ENCODE results near the gene FSHR. TPM values are rescaled to one million over a fixed set of nuclear protein-coding genes. Genes with fewer than 3 reads are reported as not detected.

The FSHR gene
- total and polyA plus RNA-seq, 7 experiments from 2014 or later, result not detected

DNA sequence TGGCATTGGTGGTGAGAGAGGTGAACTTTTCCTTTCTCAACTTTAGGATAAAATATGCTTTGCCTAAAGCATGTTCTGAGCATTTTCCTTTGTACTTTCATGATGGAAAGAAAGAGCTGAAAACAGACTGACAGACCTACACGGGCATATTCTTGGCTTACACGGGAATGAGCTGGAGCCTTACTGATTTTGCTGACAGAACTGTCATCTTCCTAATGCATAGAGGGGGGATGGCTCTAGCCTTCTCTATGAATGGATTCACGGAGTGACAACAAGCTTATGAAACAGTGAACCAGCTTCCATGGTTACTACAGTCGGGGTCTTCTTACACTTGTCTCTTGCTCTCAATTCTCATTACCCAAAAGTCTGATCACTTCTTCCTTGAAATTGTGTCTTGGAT, 32.2 kb downstream of the FSHR start:
- Histone ChIP-seq H3K9me3 (ENCODE audit: control insufficient read depth in 2 of 3, low read length in 3 of 3) (peaks cover 0 to 3% (median 0%) of the 10 kb centered on the region in 3 experiments), H3K4me3 (ENCODE audit: low read length) (no peak overlapping the region), H3K36me3 (ENCODE audit: control insufficient read depth in 2 of 3, insufficient read depth in 3 of 3, low read length in 3 of 3) (no peaks in the 10 kb centered on the region), H3K27ac (ENCODE audit: low read depth, low read length) (no peak overlapping the region), H3K27me3 (ENCODE audit: control insufficient read depth in 2 of 2, insufficient read depth in 2 of 2, low read length in 2 of 2) (no peaks in the 10 kb centered on the region), H3K4me1 (ENCODE audit: control insufficient read depth in 2 of 2, insufficient read depth in 2 of 2, low read length in 2 of 2) (no peaks in the 10 kb centered on the region)
- DNase-seq, result no peak
- ATAC-seq, result no peak
- peaks cover 0 to 5% (median 0%) of the 10 kb centered on the region in 5 donors for H3K36me3 Mint-ChIP-seq
- no peak overlapping the region for H3K4me3 Mint-ChIP-seq
- intact Hi-C loops (cut with micrococcal nuclease), result no loop called here
- H3K27me3 Mint-ChIP-seq, result no peaks in the 10 kb centered on the region
- peaks cover 0 to 13% (median 0%) of the 10 kb centered on the region in 11 donors for H3K9me3 Mint-ChIP-seq
- POLR2A ChIA-PET, result no interaction called here
- CTCF ChIA-PET, result no interaction called here
- H3K27ac Mint-ChIP-seq, result no peak overlapping the region
- H3K4me1 Mint-ChIP-seq, result no peaks in the 10 kb centered on the region

DNA sequence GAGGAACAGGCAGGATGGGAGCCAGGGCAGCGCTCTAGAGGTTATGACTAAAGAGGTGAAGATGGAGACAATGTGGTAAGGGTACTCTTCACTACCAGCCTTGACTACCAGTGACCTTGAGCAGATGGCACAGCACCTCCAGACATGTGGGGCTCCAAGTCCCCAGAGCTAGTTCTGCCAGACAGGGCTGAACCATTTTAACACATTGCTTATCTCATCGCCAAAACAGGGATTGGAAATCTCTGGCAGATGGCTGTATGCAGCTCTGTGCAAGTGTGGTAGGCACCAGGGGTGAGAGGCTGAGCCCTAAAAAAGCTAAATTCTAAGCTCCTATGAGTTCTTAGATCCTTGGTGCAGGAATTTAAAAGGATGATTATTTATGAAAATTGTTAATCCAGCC, 41.3 kb downstream of the FSHR start:
- no peak overlapping the region for H3K27ac Mint-ChIP-seq
- peaks cover 0 to 4% (median 0%) of the 10 kb centered on the region in 5 donors for H3K27me3 Mint-ChIP-seq
- intact Hi-C loops (cut with micrococcal nuclease), result no loop called here
- Histone ChIP-seq H3K27ac (ENCODE audit: low read depth, low read length) (no peak overlapping the region), H3K36me3 (ENCODE audit: control insufficient read depth in 2 of 3, insufficient read depth in 3 of 3, low read length in 3 of 3) (no peaks in the 10 kb centered on the region), H3K4me1 (ENCODE audit: control insufficient read depth in 2 of 2, insufficient read depth in 2 of 2, low read length in 2 of 2) (no peaks in the 10 kb centered on the region), H3K27me3 (ENCODE audit: control insufficient read depth in 2 of 2, insufficient read depth in 2 of 2, low read length in 2 of 2) (no peaks in the 10 kb centered on the region), H3K9me3 (ENCODE audit: control insufficient read depth in 2 of 3, low read length in 3 of 3) (no peaks in the 10 kb centered on the region), H3K4me3 (ENCODE audit: low read length) (no peak overlapping the region)
- ChIA-PET CTCF (no interaction called here), POLR2A (no interaction called here)
- no peaks in the 10 kb centered on the region for H3K4me1 Mint-ChIP-seq
- H3K36me3 Mint-ChIP-seq, result no peaks in the 10 kb centered on the region
- no peak for ATAC-seq
- DNase-seq, result no peak
- H3K4me3 Mint-ChIP-seq, result no peak overlapping the region
- peaks cover 0 to 13% (median 0%) of the 10 kb centered on the region in 11 donors for H3K9me3 Mint-ChIP-seq

DNA sequence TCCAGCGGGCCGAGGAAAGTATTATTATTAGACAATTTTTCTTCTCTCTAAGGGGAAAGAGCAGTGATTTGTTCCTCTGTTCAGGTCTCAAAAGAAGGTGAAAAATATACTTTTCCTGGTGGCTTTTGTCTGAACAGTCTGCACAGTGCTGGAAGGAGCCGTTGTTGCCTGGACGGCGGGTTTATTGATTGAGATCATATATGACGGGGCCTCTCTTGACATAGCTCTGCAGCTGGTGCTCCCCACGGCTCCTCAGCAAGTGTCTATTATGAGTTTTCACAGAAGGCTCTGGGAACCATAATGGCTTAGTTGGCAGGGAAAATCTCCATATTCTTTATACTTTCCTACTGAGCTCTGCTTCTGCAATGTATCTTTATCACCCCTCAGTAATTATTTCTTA, 42.9 kb downstream of the FSHR start:
- Mint-ChIP-seq H3K27ac (no peak overlapping the region), H3K4me3 (no peak overlapping the region), H3K36me3 (no peaks in the 10 kb centered on the region), H3K27me3 (peaks cover 0 to 4% (median 0%) of the 10 kb centered on the region in 5 donors), H3K9me3 (peaks cover 0 to 13% (median 0%) of the 10 kb centered on the region in 11 donors), H3K4me1 (no peaks in the 10 kb centered on the region)
- Histone ChIP-seq H3K9me3 (ENCODE audit: control insufficient read depth in 2 of 3, low read length in 3 of 3) (no peaks in the 10 kb centered on the region), H3K36me3 (ENCODE audit: control insufficient read depth in 2 of 3, insufficient read depth in 3 of 3, low read length in 3 of 3) (no peaks in the 10 kb centered on the region), H3K4me1 (ENCODE audit: control insufficient read depth in 2 of 2, insufficient read depth in 2 of 2, low read length in 2 of 2) (no peaks in the 10 kb centered on the region), H3K4me3 (ENCODE audit: low read length) (no peak overlapping the region), H3K27me3 (ENCODE audit: control insufficient read depth in 2 of 2, insufficient read depth in 2 of 2, low read length in 2 of 2) (no peaks in the 10 kb centered on the region), H3K27ac (ENCODE audit: low read depth, low read length) (no peak overlapping the region)
- ChIA-PET CTCF (no interaction called here), POLR2A (no interaction called here)
- ATAC-seq (no peak), DNase-seq (no peak)
- intact Hi-C loops (cut with micrococcal nuclease), result no loop called here

GRCh38 chr2:49111006-49111405, 43.3 kb downstream of the FSHR start:
- Histone ChIP-seq H3K4me3 (ENCODE audit: low read length) (no peak overlapping the region), H3K9me3 (ENCODE audit: control insufficient read depth in 2 of 3, low read length in 3 of 3) (no peaks in the 10 kb centered on the region), H3K4me1 (ENCODE audit: control insufficient read depth in 2 of 2, insufficient read depth in 2 of 2, low read length in 2 of 2) (no peaks in the 10 kb centered on the region), H3K27me3 (ENCODE audit: control insufficient read depth in 2 of 2, insufficient read depth in 2 of 2, low read length in 2 of 2) (no peaks in the 10 kb centered on the region), H3K27ac (ENCODE audit: low read depth, low read length) (no peak overlapping the region), H3K36me3 (ENCODE audit: control insufficient read depth in 2 of 3, insufficient read depth in 3 of 3, low read length in 3 of 3) (no peaks in the 10 kb centered on the region)
- no peak for ATAC-seq
- no peaks in the 10 kb centered on the region for H3K36me3 Mint-ChIP-seq
- H3K27me3 Mint-ChIP-seq, result peaks cover 0 to 4% (median 0%) of the 10 kb centered on the region in 5 donors
- H3K27ac Mint-ChIP-seq, result no peak overlapping the region
- H3K9me3 Mint-ChIP-seq, result peaks cover 0 to 12% (median 2%) of the 10 kb centered on the region in 11 donors
- ChIA-PET POLR2A (no interaction called here), CTCF (no interaction called here)
- intact Hi-C loops (cut with micrococcal nuclease), result no loop called here
- H3K4me3 Mint-ChIP-seq, result no peak overlapping the region
- H3K4me1 Mint-ChIP-seq, result no peaks in the 10 kb centered on the region
- no peak for DNase-seq

GRCh38 chr2:49110571-49110970, 43.7 kb downstream of the FSHR start:
- Mint-ChIP-seq H3K4me3 (no peak overlapping the region), H3K9me3 (peaks cover 0 to 8% (median 0%) of the 10 kb centered on the region in 11 donors), H3K27ac (no peak overlapping the region), H3K36me3 (no peaks in the 10 kb centered on the region), H3K4me1 (no peaks in the 10 kb centered on the region), H3K27me3 (peaks cover 0 to 4% (median 0%) of the 10 kb centered on the region in 5 donors)
- no peak for DNase-seq
- no peaks in the 10 kb centered on the region for H3K4me1 ChIP-seq (ENCODE audit: control insufficient read depth in 2 of 2, insufficient read depth in 2 of 2, low read length in 2 of 2)
- no peaks in the 10 kb centered on the region for H3K9me3 ChIP-seq (ENCODE audit: control insufficient read depth in 2 of 3, low read length in 3 of 3)
- intact Hi-C loops (cut with micrococcal nuclease), result no loop called here
- no peak overlapping the region for H3K4me3 ChIP-seq (ENCODE audit: low read length)
- CTCF ChIA-PET, result no interaction called here
- no peak for ATAC-seq
- POLR2A ChIA-PET, result no interaction called here
- H3K36me3 ChIP-seq (ENCODE audit: control insufficient read depth in 2 of 3, insufficient read depth in 3 of 3, low read length in 3 of 3), result no peaks in the 10 kb centered on the region
- no peak overlapping the region for H3K27ac ChIP-seq (ENCODE audit: low read depth, low read length)
- no peaks in the 10 kb centered on the region for H3K27me3 ChIP-seq (ENCODE audit: control insufficient read depth in 2 of 2, insufficient read depth in 2 of 2, low read length in 2 of 2)

DNA sequence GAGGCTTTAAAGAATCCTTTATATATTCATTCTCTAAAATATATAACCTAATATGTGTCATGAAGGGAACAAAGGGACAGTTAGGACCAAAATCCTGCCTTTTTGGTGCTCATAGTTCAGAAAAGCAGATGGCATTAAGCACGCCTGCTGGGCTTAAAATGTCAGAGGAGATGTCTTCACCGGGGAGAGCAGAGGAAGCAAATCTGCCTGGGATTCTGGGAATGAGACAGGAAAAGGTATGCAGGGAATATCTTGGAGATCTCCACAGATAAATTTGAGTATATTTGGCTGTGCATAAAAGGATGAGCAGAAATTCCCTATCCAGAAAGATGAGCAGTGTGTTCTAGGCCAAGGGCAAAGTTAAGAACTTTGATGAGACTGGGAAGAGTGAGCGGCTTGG, 45.5 kb downstream of the FSHR start:
- Mint-ChIP-seq H3K27ac (no peak overlapping the region), H3K9me3 (peaks cover 0 to 7% (median 0%) of the 10 kb centered on the region in 11 donors), H3K27me3 (peaks cover 0 to 4% (median 0%) of the 10 kb centered on the region in 5 donors), H3K36me3 (no peaks in the 10 kb centered on the region), H3K4me3 (no peak overlapping the region), H3K4me1 (no peaks in the 10 kb centered on the region)
- H3K4me1 ChIP-seq (ENCODE audit: control insufficient read depth in 2 of 2, insufficient read depth in 2 of 2, low read length in 2 of 2), result no peaks in the 10 kb centered on the region
- ATAC-seq (no peak), DNase-seq (no peak)
- intact Hi-C loops (cut with micrococcal nuclease), result no loop called here
- no peaks in the 10 kb centered on the region for H3K27me3 ChIP-seq (ENCODE audit: control insufficient read depth in 2 of 2, insufficient read depth in 2 of 2, low read length in 2 of 2)
- no peaks in the 10 kb centered on the region for H3K9me3 ChIP-seq (ENCODE audit: control insufficient read depth in 2 of 3, low read length in 3 of 3)
- H3K36me3 ChIP-seq (ENCODE audit: control insufficient read depth in 2 of 3, insufficient read depth in 3 of 3, low read length in 3 of 3), result no peaks in the 10 kb centered on the region
- POLR2A ChIA-PET, result no interaction called here
- no peak overlapping the region for H3K4me3 ChIP-seq (ENCODE audit: low read length)
- CTCF ChIA-PET, result no interaction called here
- H3K27ac ChIP-seq (ENCODE audit: low read depth, low read length), result no peak overlapping the region

DNA sequence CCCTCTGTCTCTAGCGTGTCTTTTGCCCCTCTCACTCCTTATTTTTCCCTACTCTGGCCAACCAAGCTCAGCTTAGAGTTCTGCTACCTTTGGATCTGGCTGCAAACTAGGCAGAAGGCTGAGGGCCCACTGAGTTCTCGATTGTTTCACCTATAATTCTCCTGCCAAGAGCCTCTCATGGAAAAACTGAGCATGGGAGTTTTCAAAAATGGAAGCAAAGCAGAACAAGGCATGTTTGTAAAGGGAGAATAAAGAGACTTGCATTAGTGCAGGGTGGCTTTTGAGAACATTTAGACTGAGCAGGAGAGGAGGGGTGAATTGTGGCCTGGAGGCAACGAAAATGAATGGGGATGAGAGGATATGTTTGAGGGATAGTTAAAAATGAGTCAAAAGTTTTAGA, 45.9 kb downstream of the FSHR start:
- Histone ChIP-seq H3K27me3 (ENCODE audit: control insufficient read depth in 2 of 2, insufficient read depth in 2 of 2, low read length in 2 of 2) (no peaks in the 10 kb centered on the region), H3K27ac (ENCODE audit: low read depth, low read length) (no peak overlapping the region), H3K9me3 (ENCODE audit: control insufficient read depth in 2 of 3, low read length in 3 of 3) (no peaks in the 10 kb centered on the region), H3K36me3 (ENCODE audit: control insufficient read depth in 2 of 3, insufficient read depth in 3 of 3, low read length in 3 of 3) (no peaks in the 10 kb centered on the region), H3K4me3 (ENCODE audit: low read length) (no peak overlapping the region), H3K4me1 (ENCODE audit: control insufficient read depth in 2 of 2, insufficient read depth in 2 of 2, low read length in 2 of 2) (no peaks in the 10 kb centered on the region)
- H3K27me3 Mint-ChIP-seq, result peaks cover 0 to 4% (median 0%) of the 10 kb centered on the region in 5 donors
- no peaks in the 10 kb centered on the region for H3K4me1 Mint-ChIP-seq
- no peaks in the 10 kb centered on the region for H3K36me3 Mint-ChIP-seq
- ChIA-PET POLR2A (no interaction called here), CTCF (no interaction called here)
- peaks cover 0 to 7% (median 0%) of the 10 kb centered on the region in 11 donors for H3K9me3 Mint-ChIP-seq
- DNase-seq (no peak), ATAC-seq (no peak)
- H3K4me3 Mint-ChIP-seq, result no peak overlapping the region
- intact Hi-C loops (cut with micrococcal nuclease), result no loop called here
- no peak overlapping the region for H3K27ac Mint-ChIP-seq
